HepG2 (cell line): ENCODE results near the gene DROSHA. TPM values are rescaled to one million over a fixed set of nuclear protein-coding genes. Genes with fewer than 3 reads are reported as not detected.

Experiments used
- ATAC-seq: fragments of 200-7000 bp; cut with Tn5 transposase; 3 replicates; pipeline ENCODE4 v1.9.1; 2020; ENCODE audit warnings: mild to moderate bottlenecking, moderate library complexity
- BruUV-seq: library from RNA; stranded (reverse); fragments of 400-500 nt; replicated peaks from 2 replicates; lab custom pipeline; 2021; lab: Mats Ljungman, UMichigan
- CTCF ChIA-PET: fragments of 300-600 bp; formaldehyde crosslinking; extraction: SDS; loops from one replicate; lab custom pipeline; 2021; ENCODE audit warnings: low total read pairs, inconsistent platforms, low intra/inter-chr PET ratio; lab: Yijun Ruan, JAX
- POLR2A ChIA-PET: fragments of 350-600 bp; sonication (Branson Sonifier 250); formaldehyde crosslinking; loops from one replicate; lab custom pipeline; 2020; ENCODE audit warnings: antibody characterized with exemption, inconsistent platforms; lab: Yijun Ruan, JAX
- DNase-seq: peaks from one replicate; pipeline ENCODE4 v3.0.0-alpha.2; 2015; ENCODE audit warnings: low spot score
- FAIRE-seq: peaks from 3 replicates; lab custom pipeline; 2011; peaks lifted over from hg19 to GRCh38; lab: Jason Lieb, UNC
- H2AFZ ChIP-seq: one replicate; pipeline ENCODE4 v1.6.1; 2011; ENCODE audit warnings: low read length, inconsistent platforms
- H3K27ac ChIP-seq: fragments of 300-600 bp; 3 replicates; pipeline ENCODE4 v1.8.0; 2011; ENCODE audit warnings: mixed run types, mild to moderate bottlenecking, mixed read lengths, low read length, inconsistent platforms; ENCODE audit not compliant: insufficient read depth; ENCODE audit errors: extremely low read length
- H3K27me3 ChIP-seq, 2 experiments: fragments of 200-600 bp in 1 of 2; 2 replicates in 1 of 2; 3 replicates in 1 of 2; pipeline versions ENCODE4 v1.6.0 to v1.8.0; 2011; ENCODE audit warnings: low read length in 2 of 2, mild to moderate bottlenecking in 2 of 2, moderate library complexity in 2 of 2, inconsistent platforms in 1 of 2; ENCODE audit not compliant: insufficient read depth in 2 of 2, control insufficient read depth in 1 of 2
- H3K36me3 ChIP-seq, 2 experiments: fragments of 200-600 bp in 1 of 2; replicated peaks in 1 of 2; 2 replicates in 1 of 2; 3 replicates in 1 of 2; pipeline versions ENCODE4 v1.5.1 to v1.8.0; 2011; ENCODE audit warnings: low read length in 2 of 2, inconsistent platforms in 1 of 2; ENCODE audit not compliant: insufficient read depth in 2 of 2, control insufficient read depth in 1 of 2
- H3K4me1 ChIP-seq: 2 replicates; pipeline ENCODE4 v1.5.1; 2012; ENCODE audit warnings: low read length, inconsistent platforms; ENCODE audit not compliant: insufficient read depth
- H3K4me2 ChIP-seq: 2 replicates; pipeline ENCODE4 v1.6.0; 2011; ENCODE audit warnings: low read depth, low read length, inconsistent platforms
- H3K4me3 ChIP-seq, 3 experiments: fragments of 200-600 bp in 1 of 3; sonication (generic), shearing (Covaris generic) in 1 of 3; replicated peaks in 1 of 3; 2 replicates each; pipeline ENCODE4 v1.5.1; 2011 to 2016; ENCODE audit warnings: low read length in 3 of 3, inconsistent platforms in 2 of 3, low read depth in 2 of 3, mild to moderate bottlenecking in 2 of 3, control low read depth in 1 of 3, mixed read lengths in 1 of 3; ENCODE audit not compliant: insufficient read depth in 1 of 3
- H3K79me2 ChIP-seq: one replicate; pipeline ENCODE4 v1.6.1; 2011; ENCODE audit warnings: low read length, inconsistent platforms; ENCODE audit not compliant: insufficient read depth
- H3K9ac ChIP-seq: 2 replicates; pipeline ENCODE4 v1.6.0; 2011; ENCODE audit warnings: mild to moderate bottlenecking, low read depth, low read length, inconsistent platforms; ENCODE audit not compliant: insufficient read depth
- H3K9me3 ChIP-seq: 2 replicates; pipeline ENCODE4 v1.5.1; 2012; ENCODE audit warnings: mild to moderate bottlenecking, low read length
- H4K20me1 ChIP-seq: 2 replicates; pipeline ENCODE4 v1.6.0; 2011; ENCODE audit warnings: inconsistent platforms, mild to moderate bottlenecking, low read length, moderate library complexity; ENCODE audit not compliant: insufficient read depth
- ASH2L ChIP-seq: fragments of 300-600, 200-600 bp; sonication (generic); IDR thresholded peaks from 2 replicates; pipeline ENCODE4 v1.7.0; 2017; ENCODE audit warnings: low read depth, mild to moderate bottlenecking, moderate library complexity, mixed read lengths, low read length; ENCODE audit not compliant: insufficient read length
- CEBPZ ChIP-seq: IDR thresholded peaks from 2 replicates; pipeline ENCODE4 v1.6.1; 2012; ENCODE audit warnings: low read length, improper control_type of control experiment
- ETV5 ChIP-seq: IDR thresholded peaks from 2 replicates; pipeline ENCODE4 v1.6.1; 2018; ENCODE audit warnings: missing biosample characterization, missing genetic modification reagents, inconsistent platforms, borderline replicate concordance
- KLF12 ChIP-seq: sonication (generic); formaldehyde crosslinking; IDR thresholded peaks from 2 replicates; pipeline ENCODE4 v1.4.0; 2020; ENCODE audit warnings: missing genetic modification reagents, borderline replicate concordance
- MED8 ChIP-seq: sonication (generic); formaldehyde crosslinking; IDR thresholded peaks from 2 replicates; pipeline ENCODE4 v1.8.1; 2023; ENCODE audit warnings: mild to moderate bottlenecking, missing genetic modification reagents; ENCODE audit not compliant: insufficient replicate concordance
- NFYC ChIP-seq: IDR thresholded peaks from 2 replicates; pipeline ENCODE4 v1.6.1; 2016; ENCODE audit warnings: missing genetic modification reagents, missing compliant biosample characterization
- PHF21A ChIP-seq: sonication (generic); formaldehyde crosslinking; IDR thresholded peaks from 2 replicates; pipeline ENCODE4 v1.5.0; 2020; ENCODE audit warnings: mild to moderate bottlenecking, missing genetic modification reagents
- POLR2A ChIP-seq, 2 experiments: IDR thresholded peaks; 2 replicates each; pipeline ENCODE4 v1.6.1; 2011; ENCODE audit warnings: low read depth in 2 of 2, low read length in 2 of 2, mild to moderate bottlenecking in 1 of 2, moderate library complexity in 1 of 2; ENCODE audit not compliant: insufficient read depth in 1 of 2
- RFX1 ChIP-seq: fragments of 450-650 bp; IDR thresholded peaks from 2 replicates; pipeline ENCODE4 v1.6.1; 2017
- ZNF782 ChIP-seq: sonication (generic); formaldehyde crosslinking; IDR thresholded peaks from 2 replicates; pipeline ENCODE4 v1.4.0; 2020; ENCODE audit warnings: missing genetic modification reagents, mild to moderate bottlenecking, borderline replicate concordance
- ZNF792 ChIP-seq: IDR thresholded peaks from 2 replicates; pipeline ENCODE4 v1.6.1; 2016
- WGBS: methylation state at CpG from one replicate; pipeline ENCODE4 v1.1.6; 2017; ENCODE audit warnings: low lambda C conversion rate; 5-methylcytosine and 5-hydroxymethylcytosine counted together
- in situ Hi-C: cut with HindIII; loops from 2 replicates; pipeline ENCODE4 v1.10.0; 2017; ENCODE audit warnings: low pct_unique_long_range_greater_than_20kb; ENCODE audit not compliant: extremely low pct_ligation_motif_present
- intact Hi-C: fragments of 100-400 bp; cut with micrococcal nuclease; formaldehyde crosslinking; loops from one replicate; pipeline ENCODE4 v1.10.0; 2022; ENCODE audit not compliant: unreplicated experiment
- polyA plus RNA-seq, 8 experiments: library from polyadenylated mRNA; depleted of rRNA in 3 of 8; stranded (reverse) in 7 of 8; unstranded in 1 of 8; fragments of >200 nt; fragmentation: Illumina TruSeq in 4 of 8; extraction: Trizol in 4 of 8; gene quantifications; 2 replicates each; pipeline versions ENCODE4 v1.2.1 to v1.2.3, GENCODE V29; 2011 to 2016; ENCODE audit warnings: low read depth in 4 of 8, missing spikeins in 1 of 8, mixed read lengths in 1 of 8; ENCODE audit not compliant: insufficient read depth in 1 of 8
- total RNA-seq, 5 experiments: library from RNA; depleted of rRNA; stranded (reverse); fragments of >200 nt; fragmentation: Illumina TruSeq; extraction: Trizol; gene quantifications; 2 replicates each; pipeline ENCODE4 v1.2.3, GENCODE V29; 2016; ENCODE audit warnings: low read depth in 1 of 5

DROSHA gene
- total and polyA plus RNA-seq, 2 of the 13 experiments (the other 11 are each of a cell fraction or from before 2014, with no cell fraction given) = 22.3 to 29.4 TPM

GRCh38 chr5:31531888-31532547 lies at the start of gene DROSHA, which contains the start of gene C5orf22 (continued):
- TF ChIP-seq CEBPZ (0 out of 2 replicates have a peak, but pooled peaks have one; percentile 16), KLF12 (CRISPR knock-in tag) (no peak), RFX1 (no peak), ASH2L (peak; percentile 93), MED8 (CRISPR knock-in tag) (no peak), NFYC (CRISPR knock-in tag) (peak; percentile 99), ZNF792 (CRISPR knock-in tag) (peak; percentile 91), ETV5 (CRISPR knock-in tag) (peak; percentile 71; the same call in 1 of the 2 replicates), PHF21A (CRISPR knock-in tag) (peak; percentile 85), ZNF782 (CRISPR knock-in tag) (peak; percentile 61; the same call in 1 of the 2 replicates)

GRCh38 chr5:31579558-31579957 lies 47.7 kb upstream of the DROSHA start:
- no peaks in the 10 kb centered on the region for H3K9me3 ChIP-seq
- H2AFZ ChIP-seq = no peak overlapping the region
- FAIRE-seq = no peak
- no peak for TF ChIP-seq POLR2A (IDR thresholded peaks at IDR 0.05; ENCODE audit: insufficient read depth in 1 of 2, low read depth in 2 of 2, low read length in 2 of 2)
- H3K4me3 ChIP-seq = no peak overlapping the region
- no peak for DNase-seq
- no peaks in the 10 kb centered on the region for H3K79me2 ChIP-seq
- H3K36me3 ChIP-seq = no peaks in the 10 kb centered on the region
- POLR2A ChIA-PET = no interaction called here
- H3K9ac ChIP-seq = no peak overlapping the region
- in situ Hi-C loops (loop anchor here (10.0 kb wide), 1 partner anchor 515 kb away; no protein-coding TSS in a partner anchor), intact Hi-C loops (no loop called here)
- no peak overlapping the region for H3K4me2 ChIP-seq
- no peak overlapping the region for H3K27ac ChIP-seq
- ATAC-seq = no peak
- H3K27me3 ChIP-seq = peaks cover 2 to 6% of the 10 kb centered on the region in 2 experiments; a peak in 2 of 5 replicates
- CTCF ChIA-PET = no interaction called here
- no peaks in the 10 kb centered on the region for H4K20me1 ChIP-seq
- WGBS = 2% methylated on average over 2 of the region's 2 CpGs
- no peaks in the 10 kb centered on the region for H3K4me1 ChIP-seq
- BruUV-seq = no TSS peak
